ENCODE measurements around the gene CNTNAP2. TPM values are rescaled to one million over a fixed set of nuclear protein-coding genes. Genes with fewer than 3 reads are reported as not detected.

The CNTNAP2 gene
- total RNA-seq, 1 experiment from 2014 or later: 64.5 TPM

DNA sequence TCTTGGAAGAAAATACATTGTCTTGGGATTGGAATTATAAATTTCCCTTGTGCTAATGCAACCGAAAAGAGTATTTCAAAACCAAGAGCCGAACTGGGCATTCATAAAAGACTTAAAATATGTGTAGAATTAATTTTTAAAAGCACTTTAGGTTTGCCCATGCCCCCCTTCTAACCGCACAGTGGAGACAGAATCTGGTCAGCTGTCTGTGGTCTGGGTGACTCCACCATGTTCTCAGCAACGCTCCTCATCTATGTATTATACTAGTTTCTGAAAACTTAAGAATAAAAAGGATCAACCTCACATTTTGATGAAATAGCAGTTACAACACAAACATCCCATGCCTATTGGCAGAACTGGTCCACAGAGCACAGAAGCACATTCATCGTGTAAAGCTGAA is 2281.4 kb downstream of the CNTNAP2 start:
- H2BK15ac ChIP-seq (ENCODE audit: low read depth, low read length): no peak overlapping the region
- H3K4me1 ChIP-seq (ENCODE audit: insufficient read depth, low read length): peaks cover 26% of the 10 kb centered on the region
- no peak overlapping the region for H4K5ac ChIP-seq (ENCODE audit: insufficient read length, low read depth, low read length)
- H2AFZ ChIP-seq (ENCODE audit: low read length): no peak overlapping the region
- H2BK12ac ChIP-seq (ENCODE audit: insufficient read length, low read depth, low read length): no peak overlapping the region
- H2BK20ac ChIP-seq (ENCODE audit: low read depth, low read length, poor library complexity, severe bottlenecking): no peak overlapping the region
- H4K8ac ChIP-seq (replicated peaks; ENCODE audit: insufficient read length, low read depth, low read length): no peak overlapping the region
- H3T11ph ChIP-seq (ENCODE audit: low read length): no peak overlapping the region
- H3K79me2 ChIP-seq (ENCODE audit: insufficient read depth, low read length): no peaks in the 10 kb centered on the region
- H3K4me2 ChIP-seq (ENCODE audit: insufficient read depth, insufficient read length, low read length): no peak overlapping the region
- H3K27ac ChIP-seq (ENCODE audit: insufficient read length, low read depth, low read length): no peak overlapping the region
- H3K23me2 ChIP-seq (ENCODE audit: insufficient read length, low read depth, low read length, poor library complexity, severe bottlenecking): no peaks in the 10 kb centered on the region
- TF ChIP-seq CTCF (conservative IDR thresholded peaks at IDR 0.05): no peak
- no peak overlapping the region for H2AK5ac ChIP-seq (ENCODE audit: insufficient read length, low read length)
- H4K20me1 ChIP-seq (ENCODE audit: control insufficient read depth, insufficient read depth, insufficient read length): no peaks in the 10 kb centered on the region
- no CpG with 5 or more reads among the region's 5 CpGs for WGBS (ENCODE audit: extremely low coverage, insufficient read length, low lambda C conversion rate)
- no peaks in the 10 kb centered on the region for H3K9me3 ChIP-seq (ENCODE audit: control insufficient read depth, low read depth, low read length)
- H3K27me3 ChIP-seq (ENCODE audit: insufficient read depth, low read length): no peaks in the 10 kb centered on the region
- no peak for DNase-seq
- H3K4ac ChIP-seq (ENCODE audit: low read depth, low read length): no peak overlapping the region
- no peak overlapping the region for H2BK120ac ChIP-seq (ENCODE audit: low read depth, low read length, poor library complexity, severe bottlenecking)
- H3K4me3 Mint-ChIP-seq: no peak overlapping the region
- no peak overlapping the region for H3K56ac ChIP-seq (ENCODE audit: insufficient read length, low read depth, low read length)
- H3K36me3 Mint-ChIP-seq (ENCODE audit: insufficient read depth in 1 of 3, low read depth in 3 of 3): peaks cover 0 to 5% (median 4%) of the 10 kb centered on the region in 3 experiments; a peak in 3 of 7 replicates
- H3K18ac ChIP-seq (ENCODE audit: insufficient read length, low read depth, low read length): no peak overlapping the region
- H3K27me3 Mint-ChIP-seq (ENCODE audit: low read depth): no peaks in the 10 kb centered on the region
- no peak overlapping the region for H3K14ac ChIP-seq (ENCODE audit: insufficient read depth, low read length)
- peaks cover 2% of the 10 kb centered on the region for H3K79me1 ChIP-seq (ENCODE audit: insufficient read depth, low read depth, low read length, poor library complexity, severe bottlenecking)
- H3K23ac ChIP-seq (ENCODE audit: insufficient read length, low read depth, low read length): no peak overlapping the region
- no peaks in the 10 kb centered on the region for H3K9me3 Mint-ChIP-seq
- H4K91ac ChIP-seq (ENCODE audit: insufficient read length, low read depth, low read length): no peak overlapping the region
- H3K9ac ChIP-seq (ENCODE audit: extremely low read depth, insufficient read length, low read length): no peak overlapping the region
- peak overlapping the region; percentile 31 to 62 (median 50); a peak in 3 of 7 replicates for H3K27ac Mint-ChIP-seq
- H3K4me1 Mint-ChIP-seq: peaks cover 80 to 83% of the 10 kb centered on the region in 2 experiments
- no peak overlapping the region for H2BK5ac ChIP-seq (ENCODE audit: insufficient read length, low read length)
